ENCODE results near the gene NTNG1. TPM values are rescaled to one million over a fixed set of nuclear protein-coding genes. Genes with fewer than 3 reads are reported as not detected.

The NTNG1 gene
- total and polyA plus RNA-seq, 11 donors: 4.6 TPM; not detected in 10

DNA sequence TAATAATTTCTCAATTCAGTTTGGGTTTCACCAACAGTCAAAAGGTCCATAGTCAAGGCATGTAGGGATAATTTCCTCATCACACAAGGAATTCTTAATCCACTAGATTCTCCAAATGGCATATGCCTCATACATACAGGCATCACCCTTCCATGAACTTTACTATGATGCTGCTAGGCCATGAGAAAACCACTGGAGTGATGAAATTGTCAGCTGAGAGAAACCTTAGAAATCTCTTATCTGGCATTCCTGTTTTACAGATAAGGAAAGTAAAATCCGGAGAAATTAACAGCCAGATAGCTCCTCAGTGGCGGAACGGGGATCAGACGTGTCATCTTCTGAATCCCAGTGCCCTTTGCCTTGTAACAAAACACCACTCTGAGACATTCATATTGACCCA, 274.4 kb downstream of the NTNG1 start:
- no peak overlapping the region for H3K4me3 ChIP-seq
- intact Hi-C loops (cut with DNase I): no loop called here
- no peaks in the 10 kb centered on the region for H3K9me3 ChIP-seq
- H3K27ac ChIP-seq: no peak overlapping the region
- DNase-seq (no peak), ATAC-seq (no peak)
- H3K4me1 ChIP-seq: no peaks in the 10 kb centered on the region
- WGBS, 4 donors: 52 to 64% (median 56%) methylated on average over 4 of the region's 4 CpGs
- no peaks in the 10 kb centered on the region for H3K27me3 ChIP-seq
- H3K36me3 ChIP-seq: no peaks in the 10 kb centered on the region
- no peak for TF ChIP-seq POLR2A (IDR thresholded peaks at IDR 0.05)
- TF ChIP-seq, protein P1, sequence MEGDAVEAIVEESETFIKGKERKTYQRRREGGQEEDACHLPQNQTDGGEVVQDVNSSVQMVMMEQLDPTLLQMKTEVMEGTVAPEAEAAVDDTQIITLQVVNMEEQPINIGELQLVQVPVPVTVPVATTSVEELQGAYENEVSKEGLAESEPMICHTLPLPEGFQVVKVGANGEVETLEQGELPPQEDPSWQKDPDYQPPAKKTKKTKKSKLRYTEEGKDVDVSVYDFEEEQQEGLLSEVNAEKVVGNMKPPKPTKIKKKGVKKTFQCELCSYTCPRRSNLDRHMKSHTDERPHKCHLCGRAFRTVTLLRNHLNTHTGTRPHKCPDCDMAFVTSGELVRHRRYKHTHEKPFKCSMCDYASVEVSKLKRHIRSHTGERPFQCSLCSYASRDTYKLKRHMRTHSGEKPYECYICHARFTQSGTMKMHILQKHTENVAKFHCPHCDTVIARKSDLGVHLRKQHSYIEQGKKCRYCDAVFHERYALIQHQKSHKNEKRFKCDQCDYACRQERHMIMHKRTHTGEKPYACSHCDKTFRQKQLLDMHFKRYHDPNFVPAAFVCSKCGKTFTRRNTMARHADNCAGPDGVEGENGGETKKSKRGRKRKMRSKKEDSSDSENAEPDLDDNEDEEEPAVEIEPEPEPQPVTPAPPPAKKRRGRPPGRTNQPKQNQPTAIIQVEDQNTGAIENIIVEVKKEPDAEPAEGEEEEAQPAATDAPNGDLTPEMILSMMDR (IDR thresholded peaks at IDR 0.05): no peak

DNA sequence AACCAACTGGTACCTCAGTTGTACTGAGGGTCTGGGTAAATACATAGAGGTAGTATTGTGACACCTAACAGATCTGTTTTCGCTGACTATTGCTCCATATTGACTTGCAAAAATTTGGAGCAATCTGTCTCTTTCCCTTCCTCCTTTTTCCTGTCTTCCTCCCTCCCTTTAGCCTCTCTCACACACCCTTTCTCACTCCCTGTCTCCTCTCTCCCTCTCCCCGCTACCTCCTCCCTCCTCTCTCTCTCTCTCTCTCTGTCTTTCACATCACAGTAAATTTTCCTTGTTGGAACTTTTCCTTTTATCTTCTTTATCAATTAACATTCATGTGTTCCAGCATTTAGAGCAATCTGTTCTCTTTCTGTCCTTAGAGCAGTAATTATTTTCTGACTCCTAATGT, 278.2 kb downstream of the NTNG1 start:
- TF ChIP-seq POLR2A (IDR thresholded peaks at IDR 0.05): no peak
- TF ChIP-seq, protein P1 (IDR thresholded peaks at IDR 0.05): no peak
- H3K4me1 ChIP-seq: no peaks in the 10 kb centered on the region
- no peak overlapping the region for H3K27ac ChIP-seq
- H3K27me3 ChIP-seq: no peaks in the 10 kb centered on the region
- no peaks in the 10 kb centered on the region for H3K9me3 ChIP-seq
- H3K4me3 ChIP-seq: no peak overlapping the region
- intact Hi-C loops (cut with DNase I): no loop called here
- DNase-seq (no peak), ATAC-seq (no peak)
- H3K36me3 ChIP-seq: no peaks in the 10 kb centered on the region
- WGBS, 4 donors: 66 to 86% (median 70%) methylated on average over 2 of the region's 2 CpGs

DNA sequence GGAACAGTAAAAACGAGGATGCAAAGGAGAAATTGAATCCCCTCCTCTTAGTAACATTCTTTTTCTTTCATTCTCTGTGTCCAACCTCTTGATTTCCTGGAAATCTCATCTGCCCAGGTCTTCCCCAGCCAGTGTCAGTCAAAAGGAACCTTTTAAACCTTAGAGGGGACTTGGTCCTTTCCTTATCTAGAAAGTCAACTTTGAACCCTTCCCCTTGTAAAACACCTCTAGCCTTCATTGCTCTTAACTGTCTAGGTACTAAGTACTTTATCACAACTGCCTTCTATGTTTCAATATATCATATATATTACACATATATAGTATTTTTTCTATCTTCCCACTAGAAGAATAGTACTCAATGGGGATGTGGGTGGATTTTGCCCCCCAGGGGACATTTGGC, 282.1 kb downstream of the NTNG1 start:
- intact Hi-C loops (cut with DNase I): no loop called here
- 37 to 60% (median 52%) methylated on average over 1 of the region's 1 CpG for WGBS, 4 donors

DNA sequence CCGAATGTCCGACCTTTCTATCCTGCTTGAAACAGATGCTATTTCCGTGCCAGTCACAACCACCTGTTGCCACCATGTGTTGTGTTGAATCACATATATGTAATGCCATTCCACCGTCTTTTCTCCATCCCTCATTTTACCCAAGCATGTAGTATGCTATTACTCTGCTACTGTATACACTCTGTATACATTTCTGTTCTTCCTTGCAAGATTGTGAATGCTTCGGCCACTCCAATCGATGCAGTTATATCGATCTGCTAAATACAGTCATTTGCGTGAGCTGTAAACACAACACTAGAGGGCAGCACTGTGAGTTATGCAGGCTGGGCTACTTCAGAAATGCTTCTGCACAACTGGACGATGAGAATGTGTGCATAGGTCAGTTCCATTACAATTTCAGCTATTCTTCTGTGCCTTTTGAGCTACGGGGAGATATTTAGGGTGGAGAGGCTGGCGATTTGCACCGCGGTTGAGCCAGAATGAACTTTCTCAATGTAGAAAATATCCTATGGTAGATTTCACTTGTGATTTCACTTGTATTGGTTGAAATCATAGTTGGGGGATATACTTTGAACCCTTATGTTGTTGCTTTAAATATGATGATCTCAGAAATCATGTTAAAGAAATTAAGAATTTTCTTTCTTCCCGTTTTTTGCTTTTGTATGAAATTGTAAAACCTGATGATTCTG, 289.8 kb downstream of the NTNG1 start:
- ATAC-seq (no peak), DNase-seq (peak in 1 of 5 donors; percentile 8)
- 47 to 58% (median 53%) methylated on average over 14 of the region's 14 CpGs for WGBS, 4 donors
- H3K36me3 ChIP-seq: no peaks in the 10 kb centered on the region
- TF ChIP-seq, protein P1 (IDR thresholded peaks at IDR 0.05): peak; percentile 21 to 65 (median 39)
- TF ChIP-seq POLR2A (IDR thresholded peaks at IDR 0.05): no peak
- intact Hi-C loops (cut with DNase I): loop anchor here in 2 of 10 donors (5.0 to 10.0 kb wide), 2 partner anchors 314 to 322 kb away; no protein-coding TSS in a partner anchor
- no peak overlapping the region for H3K4me3 ChIP-seq
- H3K27ac ChIP-seq: no peak overlapping the region
- H3K27me3 ChIP-seq: peaks cover 0 to 4% (median 0%) of the 10 kb centered on the region in 9 donors
- peaks cover 0 to 3% (median 0%) of the 10 kb centered on the region in 12 donors for H3K9me3 ChIP-seq
- no peaks in the 10 kb centered on the region for H3K4me1 ChIP-seq

More for the DNA sequence above, 282.1 kb downstream of the NTNG1 start:
- Histone ChIP-seq H3K27ac (no peak overlapping the region), H3K36me3 (no peaks in the 10 kb centered on the region), H3K4me1 (no peaks in the 10 kb centered on the region), H3K27me3 (no peaks in the 10 kb centered on the region), H3K9me3 (peaks cover 0 to 3% (median 0%) of the 10 kb centered on the region in 12 donors), H3K4me3 (no peak overlapping the region)
- TF ChIP-seq, protein P1 (IDR thresholded peaks at IDR 0.05): no peak
- no peak for TF ChIP-seq POLR2A (IDR thresholded peaks at IDR 0.05)
- ATAC-seq (no peak), DNase-seq (no peak)
